NCI-H2196 treated with DMSO at 0.1 percent for 48 hours (cell line): ENCODE results near the gene CGB7.
"Not testable (repeated sequence)": the region's sequence is repeated elsewhere in the genome, so short reads cannot be mapped to it uniquely, and the experiment has no call there.

Experiments
- DNase-seq: peaks from one replicate; lab custom pipeline; 2025; ENCODE audit not compliant: unreplicated experiment; lab: John Stamatoyannopoulos, UW

CGB7 gene

DNA sequence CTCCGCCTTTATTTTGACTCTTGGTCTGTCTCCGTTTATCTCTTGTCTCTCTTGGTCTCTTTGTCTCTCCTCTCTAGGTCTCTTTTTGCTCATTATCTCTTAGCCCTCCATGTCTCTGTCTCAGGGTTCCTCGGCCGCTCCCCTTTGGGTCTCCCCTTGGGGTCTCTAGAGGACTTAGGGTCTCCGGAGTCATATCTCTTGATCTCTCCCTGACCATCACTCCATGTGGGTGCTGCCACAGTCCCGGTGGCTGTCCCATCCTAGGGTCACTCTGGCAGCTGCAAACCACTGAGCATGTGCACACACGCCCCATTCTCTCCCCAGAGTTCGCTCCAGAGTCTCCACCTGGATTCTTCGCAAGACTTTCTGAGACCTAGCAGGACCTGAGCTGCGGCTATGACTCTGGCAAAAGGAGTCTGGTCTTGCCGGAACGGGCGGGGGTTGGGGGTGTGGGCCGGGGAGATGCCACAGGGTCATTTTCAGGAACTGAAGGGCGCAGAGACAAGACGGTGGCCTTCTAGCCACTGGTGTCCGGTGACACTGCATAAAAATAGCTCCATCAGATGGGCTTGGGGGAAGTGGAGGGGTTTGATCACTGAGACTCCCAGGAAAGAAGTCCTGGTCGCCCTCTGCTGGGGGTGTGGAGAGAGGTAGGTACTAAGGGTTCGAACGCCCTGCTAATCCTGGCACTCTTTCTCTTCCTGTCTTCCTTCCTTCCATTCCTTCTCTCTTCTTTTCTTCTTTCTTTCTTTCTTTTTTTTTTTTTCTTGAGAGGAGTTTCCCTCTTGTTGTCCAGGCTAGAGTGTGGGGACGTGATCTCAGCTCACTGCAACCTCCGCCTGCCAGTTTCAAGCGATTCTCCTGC lies 16.2 kb upstream of the CGB7 start:
- no peak for DNase-seq

DNA sequence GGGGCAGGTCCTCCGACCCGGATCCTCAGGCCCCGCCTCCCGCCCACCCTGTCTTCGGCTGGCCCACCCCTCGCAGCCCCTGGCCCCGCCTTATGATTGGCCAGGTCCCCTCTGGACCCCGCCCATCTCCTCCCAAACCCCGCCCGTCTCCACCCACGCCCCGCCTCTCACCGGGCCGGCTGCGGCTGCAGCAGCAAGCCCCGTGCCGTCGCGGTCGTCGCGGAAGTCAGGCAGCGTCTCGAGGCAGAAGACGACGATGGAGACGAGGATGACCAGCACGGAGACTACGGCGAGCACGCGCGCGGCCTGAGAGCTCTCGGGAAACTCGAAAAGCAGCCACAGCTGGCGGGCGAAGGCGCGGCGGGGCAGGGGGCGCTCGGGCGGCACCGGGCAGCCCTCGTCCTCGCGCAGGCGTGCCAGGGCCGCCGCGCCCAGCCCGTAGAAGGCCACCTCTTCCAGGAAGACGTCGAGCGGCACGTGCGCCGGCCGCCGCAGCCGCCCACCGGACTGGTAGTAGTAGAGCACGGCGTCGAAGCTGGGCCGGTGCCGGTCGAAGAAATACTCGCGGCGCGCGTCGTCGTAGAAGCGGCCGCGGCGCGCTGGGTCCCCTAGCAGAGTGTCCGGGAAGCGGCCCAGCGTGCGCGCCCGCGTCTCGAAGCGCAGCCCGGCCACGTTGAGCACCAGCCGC lies 14.5 kb upstream of the CGB7 start:
- DNase-seq, result no peak

DNA sequence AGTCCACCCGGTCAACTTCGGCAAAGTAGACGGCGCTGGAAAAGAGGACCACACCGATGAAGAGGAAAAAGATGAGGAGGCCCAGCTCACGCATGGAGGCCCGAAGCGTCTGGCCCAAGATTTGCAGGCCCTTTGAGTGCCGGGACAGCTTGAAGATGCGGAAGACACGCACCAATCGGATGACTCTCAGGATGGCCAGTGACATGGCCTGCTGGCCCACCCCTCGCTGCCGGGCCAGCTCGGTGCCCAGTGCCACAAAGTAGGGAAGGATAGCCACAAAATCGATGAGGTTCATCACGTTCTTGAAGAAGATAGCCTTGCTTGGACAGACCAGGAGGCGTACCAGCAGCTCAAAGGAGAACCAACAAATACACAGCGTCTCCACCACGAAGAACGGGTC lies 12.9 kb upstream of the CGB7 start:
- no peak for DNase-seq

DNA sequence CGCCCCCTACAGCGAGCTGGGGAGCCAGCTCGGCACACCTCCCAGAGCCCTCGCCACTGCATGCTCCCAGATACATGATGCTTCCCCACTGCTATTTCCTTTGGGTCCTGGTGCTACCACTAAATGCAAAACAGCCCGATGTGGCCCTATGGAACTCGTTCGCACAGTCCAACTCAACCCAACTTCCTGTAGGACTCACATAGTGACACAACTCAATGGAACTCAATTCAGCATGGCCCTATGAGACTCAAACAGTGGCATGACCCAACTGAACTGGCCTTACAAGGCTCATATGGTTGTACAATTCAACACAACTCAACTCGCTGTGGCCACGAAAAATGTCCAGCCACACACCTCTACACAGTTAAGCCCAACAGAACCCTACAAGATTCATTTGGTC lies 11.5 kb upstream of the CGB7 start:
- no peak for DNase-seq

- DNase-seq, result no peak
Observed at GRCh38 chr19:49067554-49067953, 10.0 kb upstream of the CGB7 start.

DNA sequence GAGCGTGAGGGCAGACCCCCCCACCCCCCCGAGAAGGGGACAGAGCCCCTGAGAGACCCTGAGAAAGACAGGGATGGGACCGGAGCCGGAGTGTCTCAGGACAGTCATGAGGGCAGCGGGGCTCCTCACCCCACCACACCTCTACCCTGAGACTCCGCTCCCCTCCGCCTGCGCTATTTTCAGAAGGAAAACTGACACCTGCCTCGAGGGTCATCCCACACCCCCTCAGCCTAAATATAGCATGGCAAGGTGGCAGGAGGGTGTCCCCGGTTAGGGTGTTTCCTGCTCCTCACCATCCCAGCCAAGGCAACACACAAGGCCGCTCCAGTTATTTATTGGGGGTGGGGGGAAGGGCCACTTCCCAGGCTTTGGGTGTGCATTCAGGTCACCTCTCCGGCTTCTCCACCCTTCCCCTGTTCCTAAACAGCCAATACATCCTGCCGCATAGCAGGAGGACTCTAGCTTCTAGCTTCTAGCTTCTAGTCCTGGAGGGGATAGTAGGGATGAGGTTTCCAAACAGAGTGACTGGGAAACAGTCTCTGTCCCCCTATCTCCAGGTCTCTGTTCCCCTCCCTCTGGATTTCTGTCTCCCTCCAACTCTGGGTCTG lies 8.5 kb upstream of the CGB7 start:
- DNase-seq, result no peak

DNA sequence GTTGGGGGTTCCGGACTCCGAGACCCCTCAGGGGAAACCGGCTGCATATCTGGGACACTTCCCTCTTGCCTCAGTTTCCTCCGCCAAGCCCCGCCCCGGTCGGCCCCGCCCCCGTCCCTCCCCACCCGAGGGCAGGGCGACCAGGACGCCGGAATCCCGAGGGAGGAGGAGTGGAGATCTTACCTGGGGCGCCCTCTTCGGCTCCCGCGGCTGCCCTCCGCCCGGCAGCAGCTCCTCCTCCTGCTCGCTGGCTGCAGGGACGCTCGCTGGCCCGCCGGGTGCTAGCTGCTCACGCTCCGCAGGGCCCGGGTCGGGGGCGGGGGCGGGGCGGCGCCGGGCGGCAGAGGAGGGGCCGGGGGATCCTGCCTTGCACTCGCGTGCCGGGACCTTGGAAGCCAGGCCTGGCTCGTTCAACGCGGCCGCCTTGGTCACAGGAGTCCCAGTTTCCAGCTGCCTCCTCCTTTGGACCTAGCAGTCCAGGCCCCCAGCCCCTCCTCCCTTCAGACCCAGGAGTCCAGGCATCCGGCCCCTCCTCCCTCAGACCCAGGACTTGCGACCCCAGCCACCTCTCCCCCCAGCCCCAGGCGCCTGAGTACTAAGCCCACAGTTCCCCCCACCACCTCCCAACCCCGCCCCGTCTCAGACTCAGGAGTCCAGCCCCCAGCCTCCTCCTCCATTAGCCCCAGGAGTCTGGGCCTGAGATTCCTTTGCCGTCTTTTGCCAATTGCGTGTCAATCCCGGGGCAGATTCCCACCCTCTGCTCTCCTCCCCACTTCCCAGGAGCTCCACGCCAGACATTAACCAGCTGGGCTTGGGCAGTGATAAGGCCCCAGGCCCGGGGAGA lies 7.4 kb upstream of the CGB7 start, which contains the start of gene NTF4:
NTF4 (minus strand) TSS at position 51 of the 844 bp plus-strand sequence. CDS start 2,821 bp downstream, outside the sequence.
- peak; percentile 34 for DNase-seq

GRCh38 chr19:49064029-49064629 lies 6.6 kb upstream of the CGB7 start:
- no peak for DNase-seq

DNA sequence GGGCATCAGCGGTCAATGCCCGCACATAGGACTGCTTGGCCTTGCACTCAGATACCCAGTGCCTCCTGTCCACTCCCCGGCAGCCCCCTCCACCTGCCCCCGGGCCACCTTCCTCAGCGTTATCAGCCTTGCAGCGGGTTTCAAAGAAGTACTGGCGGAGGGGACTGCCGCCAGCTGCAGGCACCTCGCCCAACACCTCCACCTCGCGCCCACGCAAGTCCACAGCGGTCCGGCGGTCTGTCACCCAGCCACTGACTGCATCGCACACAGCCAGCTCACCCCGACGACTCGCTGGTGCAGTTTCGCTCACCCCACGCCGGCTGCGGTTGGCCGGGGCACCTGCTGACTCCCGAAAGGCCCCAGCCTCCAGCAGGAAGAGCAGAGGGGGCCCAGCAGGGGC lies 3.9 kb upstream of the CGB7 start:
- DNase-seq, result no peak

DNA sequence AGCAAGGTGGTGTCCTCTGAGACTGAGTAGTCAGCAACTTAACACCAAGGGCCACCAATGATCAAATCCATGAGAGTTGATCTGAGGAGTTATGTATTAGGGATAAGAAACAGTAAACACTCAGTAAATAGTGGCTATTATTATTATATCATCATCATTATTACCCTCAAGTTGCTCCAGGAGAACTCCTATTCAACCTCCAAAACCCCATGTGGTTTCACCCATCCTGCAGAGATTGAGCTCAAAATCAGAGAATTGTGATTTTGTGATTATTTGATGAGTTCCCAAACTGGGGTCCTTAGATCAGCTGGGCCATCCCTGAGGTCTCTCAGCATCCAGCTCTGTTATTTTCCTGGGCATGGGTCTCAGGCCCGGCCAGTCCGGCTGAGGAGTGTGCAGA lies 3.5 kb upstream of the CGB7 start:
- DNase-seq, result no peak

DNA sequence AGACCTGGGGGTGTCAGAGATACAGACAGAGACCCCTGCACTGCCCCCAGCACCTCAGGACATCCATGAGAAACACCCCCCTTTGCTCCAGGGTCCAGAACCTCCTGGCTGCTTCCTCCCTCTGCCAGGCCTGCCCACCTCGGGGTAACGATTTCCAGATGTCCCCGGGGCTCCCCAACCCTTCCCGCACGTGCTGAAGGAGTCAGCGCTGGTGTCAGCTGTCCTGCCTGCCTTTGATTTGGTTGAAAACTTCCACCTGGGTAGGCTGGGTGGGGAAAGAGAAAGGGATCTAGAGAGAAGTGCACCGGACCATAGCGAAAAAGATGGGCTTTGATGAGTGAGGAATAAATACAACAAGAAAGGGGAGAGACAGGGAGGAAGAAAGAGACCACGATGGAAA lies 1.5 kb upstream of the CGB7 start:
- DNase-seq, result no peak

- DNase-seq, result no peak
Observed at GRCh38 chr19:49058562-49058961, 1.0 kb upstream of the CGB7 start.

- DNase-seq, result not testable (repeated sequence)
Observed at GRCh38 chr19:49056902-49057596, 500 bp downstream of the CGB7 start.

GRCh38 chr19:49056101-49056901 lies 1.2 kb downstream of the CGB7 start:
- DNase-seq, result no peak

- not testable (repeated sequence) for DNase-seq
Observed at GRCh38 chr19:49050376-49051033, 7.0 kb downstream of the CGB7 start.

DNA sequence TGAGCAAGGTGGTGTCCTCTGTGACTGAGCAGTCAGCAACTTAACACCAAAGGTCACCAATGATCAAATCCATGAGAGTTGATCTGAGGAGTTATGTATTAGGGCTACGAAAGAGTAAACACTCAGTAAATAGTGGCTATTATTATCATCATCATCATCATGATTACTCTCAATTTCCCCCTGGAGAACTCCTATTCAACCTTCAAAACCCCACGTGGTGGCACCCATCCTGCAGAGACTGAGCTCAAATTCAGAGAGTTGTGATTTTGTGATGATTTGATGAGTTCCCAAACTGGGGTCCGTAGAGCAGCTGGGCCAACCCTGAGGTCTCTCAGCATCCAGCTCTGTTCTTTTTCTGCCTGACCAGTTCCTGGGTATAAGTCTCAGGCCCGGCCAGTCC lies 7.7 kb downstream of the CGB7 start:
- DNase-seq, result not testable (repeated sequence)

DNA sequence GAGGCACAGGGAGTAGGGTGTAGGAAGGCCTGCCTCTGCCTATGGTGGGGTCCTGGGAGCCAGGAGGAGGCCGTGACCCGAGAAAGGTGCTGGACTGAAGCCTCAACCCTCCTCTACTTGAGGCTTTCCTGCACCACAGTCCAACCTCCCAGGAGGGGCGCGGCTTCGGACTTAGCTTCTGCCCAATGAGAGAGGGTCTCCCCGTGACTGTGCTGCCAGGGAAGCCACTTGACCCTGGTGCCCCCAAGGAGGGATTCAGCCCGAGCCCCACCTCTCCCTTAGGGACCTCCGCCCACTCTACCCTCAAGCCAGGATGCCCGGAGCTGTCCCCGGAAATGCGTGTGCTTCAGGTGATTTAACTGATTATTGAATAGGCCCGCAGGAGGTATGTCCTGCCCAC lies 8.5 kb downstream of the CGB7 start, which contains the start of gene CGB8:
CGB8 (minus strand) TSS at position 101 of the 400 bp plus-strand sequence. CDS start 372 bp downstream, outside the sequence.
- not testable (repeated sequence) for DNase-seq

DNA sequence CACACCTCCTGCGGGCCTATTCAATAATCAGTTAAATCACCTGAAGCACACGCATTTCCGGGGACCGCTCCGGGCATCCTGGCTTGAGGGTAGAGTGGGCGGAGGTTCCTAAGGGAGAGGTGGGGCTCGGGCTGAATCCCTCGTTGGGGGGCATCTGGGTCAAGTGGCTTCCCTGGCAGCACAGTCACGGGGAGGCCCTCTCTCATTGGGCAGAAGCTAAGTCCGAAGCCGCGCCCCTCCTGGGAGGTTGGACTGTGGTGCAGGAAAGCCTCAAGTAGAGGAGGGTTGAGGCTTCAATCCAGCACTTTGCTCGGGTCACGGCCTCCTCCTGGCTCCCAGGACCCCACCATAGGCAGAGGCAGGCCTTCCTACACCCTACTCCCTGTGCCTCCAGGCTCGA lies 14.0 kb downstream of the CGB7 start, which contains the start of gene CGB5:
CGB5 (plus strand) TSS at position 301 of the 400 bp plus-strand sequence. CDS start 362 bp downstream, outside the sequence.
- not testable (repeated sequence) for DNase-seq
